Activated CD4-positive, alpha-beta memory T cell treated with anti-CD3 and anti-CD28 coated beads, Interleukin-2, amount 10 ng/mL, durations not matched to agents 7 days and 5 days (primary cell): ENCODE data around the gene TPCN2. TPM values are rescaled to one million over a fixed set of nuclear protein-coding genes. Genes with fewer than 3 reads are reported as not detected.

Source experiments
- CTCF ChIA-PET: fragments of 350-600 bp; sonication (Branson Sonifier 250); formaldehyde crosslinking; loops from one replicate; lab custom pipeline; 2021; ENCODE audit warnings: antibody characterized with exemption, inconsistent platforms; lab: Charles Lee
- POLR2A ChIA-PET: fragments of 350-600 bp; sonication (Branson Sonifier 250); formaldehyde crosslinking; loops from one replicate; lab custom pipeline; 2021; ENCODE audit warnings: antibody characterized with exemption; lab: Charles Lee
- DNase-seq: peaks from one replicate; pipeline ENCODE4 v3.0.0-alpha.2; 2020
- H3K27ac Mint-ChIP-seq: one replicate; pipeline ENCODE4 v1.8.0; 2021; ENCODE audit warnings: mild to moderate bottlenecking, mixed read lengths
- H3K27me3 Mint-ChIP-seq: one replicate; pipeline ENCODE4 v1.8.0; 2021; ENCODE audit warnings: mixed read lengths
- H3K36me3 Mint-ChIP-seq: one replicate; pipeline ENCODE4 v1.8.0; 2021; ENCODE audit warnings: low read depth, mixed read lengths
- H3K4me1 Mint-ChIP-seq: one replicate; pipeline ENCODE4 v1.8.0; 2021; ENCODE audit warnings: mixed read lengths
- H3K4me3 Mint-ChIP-seq: one replicate; pipeline ENCODE4 v1.8.0; 2021; ENCODE audit warnings: mild to moderate bottlenecking, mixed read lengths
- H3K9me3 Mint-ChIP-seq: one replicate; pipeline ENCODE4 v1.8.0; 2021; ENCODE audit warnings: mixed read lengths
- total RNA-seq, 2 experiments: library from RNA; stranded (reverse); gene quantifications; one replicate each; pipeline ENCODE4 v1.2.3, GENCODE V29; 2021

Gene TPCN2
- total RNA-seq, 2 experiments from 2014 or later, result 25.8 to 26.0 TPM

DNA sequence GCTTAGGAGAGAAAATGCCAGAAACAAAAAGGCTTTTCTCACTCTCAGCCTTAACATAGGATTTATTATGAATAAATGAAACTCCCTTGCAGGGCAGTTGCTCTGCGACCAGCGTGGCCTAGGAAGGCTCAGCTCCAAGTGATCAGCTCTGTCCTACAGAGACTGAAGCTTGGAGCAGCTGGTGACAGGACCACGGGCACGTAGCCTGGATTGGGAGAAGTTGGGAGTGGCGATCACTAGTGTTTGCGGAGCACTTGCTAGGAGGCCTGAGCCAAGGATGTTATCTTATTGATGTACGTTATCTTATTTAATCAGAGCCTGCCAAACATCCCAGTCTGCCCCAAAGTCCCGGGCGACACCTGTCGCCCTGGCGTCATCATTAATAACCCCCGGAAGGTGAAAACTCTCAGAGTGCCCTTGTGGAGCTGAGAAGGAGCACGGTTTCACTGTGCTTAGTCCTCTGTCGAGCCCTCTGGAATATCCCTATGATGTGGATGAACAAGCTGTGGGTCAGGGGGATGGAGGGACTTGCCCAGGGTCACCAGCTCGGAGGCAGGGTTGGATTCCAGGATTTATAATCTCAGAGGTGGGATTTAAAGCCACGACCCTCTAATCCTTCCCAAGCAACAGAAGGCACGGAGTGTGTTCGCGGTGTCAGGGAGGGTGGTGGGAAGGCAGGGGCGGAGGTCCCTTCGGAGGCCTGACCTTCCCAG lies 66.2 kb downstream of the TPCN2 start:
- ChIA-PET POLR2A (no interaction called here), CTCF (no interaction called here)
- no peaks in the 10 kb centered on the region for H3K27me3 Mint-ChIP-seq
- no peak for DNase-seq
- no peaks in the 10 kb centered on the region for H3K4me1 Mint-ChIP-seq
- no peak overlapping the region for H3K4me3 Mint-ChIP-seq
- no peak overlapping the region for H3K27ac Mint-ChIP-seq
- H3K9me3 Mint-ChIP-seq, result peaks cover 4% of the 10 kb centered on the region
- no peaks in the 10 kb centered on the region for H3K36me3 Mint-ChIP-seq

DNA sequence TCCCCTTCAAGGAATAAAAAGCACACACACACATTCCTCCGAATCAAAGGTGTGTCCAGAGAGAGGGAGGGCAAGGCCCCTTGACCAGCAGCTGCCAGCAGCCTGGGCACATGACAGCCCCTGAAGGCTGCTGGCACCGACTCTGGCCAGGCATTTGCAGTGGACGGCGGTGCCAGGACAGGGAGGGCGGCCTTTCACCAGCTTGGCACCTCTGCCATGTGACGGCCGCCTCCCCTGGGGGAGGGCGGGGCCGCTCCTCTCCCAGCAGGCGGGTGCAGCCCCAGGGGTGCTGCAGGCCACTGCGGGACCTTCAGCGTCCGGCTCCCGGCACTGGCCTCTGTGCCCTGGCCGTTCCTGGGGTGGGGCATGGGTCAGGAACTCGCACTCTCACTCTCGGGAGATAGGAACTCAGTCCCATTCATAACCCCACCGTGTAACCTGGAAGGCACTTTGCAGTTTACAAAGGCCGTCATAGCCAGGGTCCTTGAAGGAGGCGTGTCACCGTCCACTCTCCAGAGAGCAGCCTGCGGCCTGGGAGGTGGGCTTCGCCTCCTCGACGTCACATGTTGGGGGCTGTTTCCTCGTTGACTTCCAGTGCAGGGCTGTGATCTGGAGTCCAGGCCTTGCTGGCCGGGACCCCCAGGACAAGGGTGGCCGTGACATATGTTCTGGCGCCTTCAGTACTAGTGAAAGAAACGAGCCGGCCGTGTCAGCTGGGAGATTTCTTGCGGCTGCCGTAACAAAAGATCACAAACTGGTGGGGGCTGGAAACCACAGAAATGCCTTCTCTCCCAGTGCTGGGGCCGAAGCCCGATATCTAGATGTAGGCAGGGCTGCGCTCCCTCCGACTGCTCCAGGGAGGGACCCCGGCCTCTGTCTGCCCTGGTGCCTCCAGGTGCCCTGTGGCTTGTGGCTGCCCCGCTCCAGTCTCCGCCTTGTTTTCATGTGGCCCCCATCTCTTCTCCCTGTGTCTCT lies 67.1 kb downstream of the TPCN2 start:
- Mint-ChIP-seq H3K27ac (no peak overlapping the region), H3K4me3 (no peak overlapping the region), H3K27me3 (no peaks in the 10 kb centered on the region), H3K9me3 (no peaks in the 10 kb centered on the region), H3K36me3 (no peaks in the 10 kb centered on the region), H3K4me1 (peaks cover 1% of the 10 kb centered on the region)
- CTCF ChIA-PET, result no interaction called here
- POLR2A ChIA-PET, result no interaction called here
- no peak for DNase-seq

DNA sequence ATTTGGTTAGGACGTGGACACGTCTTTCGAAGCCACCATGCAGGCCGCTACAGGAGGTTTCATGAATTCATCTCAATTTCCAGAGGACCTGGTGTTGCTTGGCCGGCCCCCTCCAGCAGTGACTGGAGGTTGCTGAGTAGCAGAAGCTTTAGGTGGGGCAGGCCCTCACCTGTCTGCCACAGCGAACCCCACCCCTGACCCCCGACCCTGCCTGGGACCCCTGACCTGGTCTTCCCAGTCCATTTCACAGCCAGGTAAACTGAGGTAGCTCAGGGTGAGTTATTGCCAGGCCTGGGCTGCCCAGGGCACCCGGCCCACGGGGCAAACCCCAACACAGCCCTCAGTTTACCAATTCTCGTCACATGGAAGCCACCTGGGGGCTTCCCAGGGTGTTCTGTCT lies 67.9 kb downstream of the TPCN2 start:
- no peak for DNase-seq

DNA sequence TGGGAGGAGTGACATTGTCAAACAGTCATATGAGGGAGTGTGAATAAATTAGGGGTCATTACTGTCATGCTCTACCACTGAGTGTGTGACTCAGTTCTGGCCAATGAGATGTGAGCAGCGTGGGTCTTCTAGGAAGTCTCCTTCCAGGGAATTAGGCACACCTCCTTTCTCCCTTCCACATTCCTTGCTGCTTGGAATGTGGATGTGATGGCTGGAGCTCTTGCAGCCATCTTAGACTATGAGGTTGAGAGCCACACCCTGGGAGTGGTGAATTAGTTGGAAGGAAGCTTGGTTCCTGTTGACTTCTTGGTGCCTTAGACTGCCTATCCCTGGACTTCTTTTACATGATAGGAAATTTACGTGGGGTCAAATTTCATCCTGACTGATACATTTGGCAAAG lies 70.5 kb downstream of the TPCN2 start:
- peaks cover 23% of the 10 kb centered on the region for H3K4me1 Mint-ChIP-seq
- no peak overlapping the region for H3K4me3 Mint-ChIP-seq
- no peak overlapping the region for H3K27ac Mint-ChIP-seq
- H3K27me3 Mint-ChIP-seq, result no peaks in the 10 kb centered on the region
- ChIA-PET POLR2A (no interaction called here), CTCF (no interaction called here)
- H3K36me3 Mint-ChIP-seq, result no peaks in the 10 kb centered on the region
- DNase-seq, result no peak
- no peaks in the 10 kb centered on the region for H3K9me3 Mint-ChIP-seq

More for the DNA sequence above, 67.9 kb downstream of the TPCN2 start:
- Mint-ChIP-seq H3K27me3 (no peaks in the 10 kb centered on the region), H3K4me3 (no peak overlapping the region), H3K27ac (no peak overlapping the region), H3K36me3 (no peaks in the 10 kb centered on the region), H3K4me1 (peaks cover 4% of the 10 kb centered on the region), H3K9me3 (no peaks in the 10 kb centered on the region)
- CTCF ChIA-PET, result no interaction called here
- POLR2A ChIA-PET, result no interaction called here

DNA sequence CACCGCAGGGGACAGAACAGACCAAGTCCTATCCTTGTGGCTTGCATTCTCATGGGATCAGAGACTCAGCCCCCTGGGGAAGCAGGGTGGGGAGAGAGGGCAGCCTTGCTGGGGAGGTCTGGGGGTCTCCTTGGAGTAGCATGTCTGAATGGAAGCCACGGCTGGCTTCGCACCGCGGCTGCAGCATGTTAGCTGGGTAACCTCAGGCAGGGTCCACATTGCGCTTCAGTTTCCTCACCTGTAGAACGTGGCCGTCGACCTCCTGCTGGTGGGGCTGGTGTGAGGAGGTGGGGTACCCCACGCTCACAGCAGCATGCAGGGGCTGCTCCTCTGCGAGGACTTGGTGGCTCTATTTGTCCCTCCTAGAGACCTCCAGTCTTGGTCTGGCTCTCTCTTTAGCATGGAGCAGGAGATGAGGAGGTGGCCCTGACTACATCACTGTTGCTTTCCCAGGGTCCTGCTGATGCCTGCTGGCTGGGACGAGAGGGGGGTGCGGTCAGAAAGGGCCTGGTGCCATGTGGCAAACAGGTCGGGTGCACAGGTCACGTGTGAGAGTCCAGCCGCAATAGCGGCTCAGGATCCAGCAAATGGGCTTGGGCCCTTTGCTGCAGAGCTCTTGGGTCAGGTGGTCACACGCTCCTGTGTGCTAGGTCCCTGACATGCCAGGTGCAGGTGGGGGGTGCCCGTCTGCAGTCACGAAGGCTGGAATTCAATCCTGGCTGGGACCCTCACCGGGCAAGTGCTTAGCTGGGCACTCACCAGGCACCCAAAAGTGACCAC lies 71.6 kb downstream of the TPCN2 start:
- Mint-ChIP-seq H3K4me3 (no peak overlapping the region), H3K4me1 (peaks cover 25% of the 10 kb centered on the region), H3K27me3 (no peaks in the 10 kb centered on the region), H3K27ac (no peak overlapping the region), H3K9me3 (no peaks in the 10 kb centered on the region), H3K36me3 (no peaks in the 10 kb centered on the region)
- CTCF ChIA-PET, result no interaction called here
- POLR2A ChIA-PET, result interaction anchor here (1.3 kb wide), 1 partner anchor 27 kb away, joined by 3 read pairs; no protein-coding TSS in a partner anchor
- DNase-seq, result no peak

DNA sequence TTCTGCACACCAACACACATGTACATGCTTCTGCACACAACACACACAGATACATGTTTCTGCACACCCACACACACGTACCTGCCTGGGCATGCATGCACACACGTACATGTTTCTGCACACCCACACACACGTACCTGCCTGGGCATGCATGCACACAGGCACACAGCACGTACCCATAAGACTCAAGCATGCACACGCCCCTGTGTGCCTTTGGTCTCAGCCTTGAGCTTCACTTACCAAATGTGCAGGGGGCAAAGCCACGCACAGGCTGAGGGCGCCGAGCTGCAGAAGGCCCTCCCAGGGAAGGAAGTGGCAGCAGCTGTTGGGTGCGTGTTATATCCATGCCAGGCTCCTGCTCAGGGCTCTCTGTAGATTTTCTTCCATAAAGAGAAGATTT lies 72.3 kb downstream of the TPCN2 start:
- ChIA-PET POLR2A (interaction anchor here (1.3 kb wide), 1 partner anchor 28 kb away, joined by 3 read pairs; no protein-coding TSS in a partner anchor), CTCF (no interaction called here)
- Mint-ChIP-seq H3K9me3 (no peaks in the 10 kb centered on the region), H3K27me3 (no peaks in the 10 kb centered on the region), H3K4me3 (no peak overlapping the region), H3K36me3 (no peaks in the 10 kb centered on the region), H3K27ac (no peak overlapping the region), H3K4me1 (peaks cover 25% of the 10 kb centered on the region)
- DNase-seq, result no peak

DNA sequence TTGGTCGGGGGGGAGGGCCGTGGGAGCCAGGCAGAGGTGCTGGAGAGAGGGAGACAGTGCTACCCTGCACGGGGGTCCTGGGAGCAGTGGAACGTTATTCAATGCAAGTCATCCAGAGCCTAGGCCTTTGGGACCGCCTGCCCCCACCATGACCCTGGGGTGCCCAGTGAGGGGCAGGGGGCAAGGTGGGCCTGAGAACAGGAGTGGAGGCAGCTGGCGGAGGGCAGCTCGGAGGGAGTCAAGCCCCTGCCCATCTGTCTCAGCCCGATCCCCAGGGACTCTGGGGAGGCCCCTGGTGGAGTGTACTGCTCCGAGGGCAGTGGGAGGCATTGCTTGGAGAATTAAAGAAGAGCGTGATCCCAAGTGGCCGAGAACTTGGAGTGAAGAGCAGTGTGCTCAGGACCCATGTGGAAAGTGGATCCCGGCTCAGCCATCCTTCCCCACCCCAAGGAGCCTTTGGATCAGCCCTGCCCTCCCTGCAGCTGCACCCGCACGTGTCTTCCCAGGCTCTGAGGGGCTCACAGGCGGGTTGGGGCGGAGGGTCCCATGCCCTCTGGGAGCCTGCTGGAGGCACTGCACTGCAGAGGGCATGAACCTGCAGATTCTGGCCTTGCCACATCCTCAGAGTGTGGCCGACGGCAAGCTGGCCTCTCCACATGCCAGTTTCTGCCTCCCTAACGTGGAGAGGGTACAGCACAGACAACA lies 73.0 kb downstream of the TPCN2 start:
- Mint-ChIP-seq H3K27ac (no peak overlapping the region), H3K27me3 (no peaks in the 10 kb centered on the region), H3K4me1 (peaks cover 25% of the 10 kb centered on the region), H3K4me3 (no peak overlapping the region), H3K36me3 (no peaks in the 10 kb centered on the region), H3K9me3 (no peaks in the 10 kb centered on the region)
- ChIA-PET POLR2A (interaction anchor here (1.3 kb wide), 1 partner anchor 29 kb away, joined by 3 read pairs; no protein-coding TSS in a partner anchor), CTCF (no interaction called here)
- DNase-seq, result no peak

DNA sequence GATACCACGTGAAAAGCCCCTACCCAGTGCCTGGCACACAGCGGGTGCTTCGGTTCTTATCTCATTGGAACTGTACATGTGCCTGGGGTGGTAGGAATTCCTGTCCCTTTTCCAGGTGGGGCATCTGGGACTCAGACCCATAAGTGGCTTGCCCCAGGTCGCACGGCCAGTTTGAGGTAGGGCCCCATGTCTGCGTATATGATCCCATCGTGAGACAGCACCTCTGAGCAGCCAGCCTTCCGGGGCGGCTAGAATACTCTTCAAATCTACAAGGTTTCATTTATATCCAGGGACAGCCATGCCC lies 73.5 kb downstream of the TPCN2 start:
- POLR2A ChIA-PET, result no interaction called here
- no peak for DNase-seq
- Mint-ChIP-seq H3K36me3 (no peaks in the 10 kb centered on the region), H3K4me3 (no peak overlapping the region), H3K27ac (no peak overlapping the region), H3K9me3 (no peaks in the 10 kb centered on the region), H3K27me3 (no peaks in the 10 kb centered on the region), H3K4me1 (peaks cover 25% of the 10 kb centered on the region)
- CTCF ChIA-PET, result no interaction called here

DNA sequence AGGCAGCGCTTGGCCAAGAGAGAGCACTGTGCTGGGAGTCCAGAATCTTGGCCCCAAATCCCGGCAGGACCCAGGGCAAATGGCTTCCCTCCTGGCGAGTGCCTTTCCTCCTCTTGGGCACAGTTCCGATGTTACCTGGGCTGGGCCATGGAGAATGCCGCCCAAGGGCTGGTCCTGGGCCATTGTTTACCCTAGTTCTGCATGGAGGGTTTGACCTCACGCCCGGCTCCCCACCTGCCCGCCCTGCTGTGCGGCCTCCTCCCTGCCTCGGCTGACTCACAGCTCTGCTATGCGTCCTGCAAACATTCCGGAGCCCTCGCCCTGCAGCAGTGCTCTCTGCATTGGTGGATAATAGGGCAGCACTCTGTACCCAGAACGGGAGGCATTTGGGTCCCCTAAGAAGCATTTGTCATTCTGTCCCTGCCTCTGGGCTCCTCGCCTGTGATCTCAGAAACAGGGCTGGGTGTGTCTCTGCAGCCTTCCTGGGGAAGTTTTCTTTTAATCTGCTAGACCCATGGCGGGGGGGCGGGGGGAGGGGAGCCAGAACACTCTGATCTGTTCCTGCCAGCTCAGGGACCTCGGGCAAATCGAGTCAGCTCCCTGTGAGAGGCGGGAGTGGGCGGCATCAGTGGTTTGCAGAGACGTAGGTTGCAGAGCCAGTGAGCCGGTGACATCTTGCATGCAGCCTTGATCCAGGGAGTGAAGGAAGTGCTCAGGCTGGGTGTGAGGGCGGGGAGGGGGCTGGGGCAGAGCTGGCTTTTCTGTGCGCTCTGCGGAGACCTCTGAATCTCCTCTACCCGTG lies 74.1 kb downstream of the TPCN2 start:
- ChIA-PET POLR2A (no interaction called here), CTCF (no interaction called here)
- peak overlapping the region; percentile 27 for H3K4me3 Mint-ChIP-seq
- peaks cover 25% of the 10 kb centered on the region for H3K4me1 Mint-ChIP-seq
- H3K27ac Mint-ChIP-seq, result peak overlapping the region; percentile 63
- H3K9me3 Mint-ChIP-seq, result no peaks in the 10 kb centered on the region
- DNase-seq, result peak; percentile 37
- no peaks in the 10 kb centered on the region for H3K36me3 Mint-ChIP-seq
- H3K27me3 Mint-ChIP-seq, result no peaks in the 10 kb centered on the region

DNA sequence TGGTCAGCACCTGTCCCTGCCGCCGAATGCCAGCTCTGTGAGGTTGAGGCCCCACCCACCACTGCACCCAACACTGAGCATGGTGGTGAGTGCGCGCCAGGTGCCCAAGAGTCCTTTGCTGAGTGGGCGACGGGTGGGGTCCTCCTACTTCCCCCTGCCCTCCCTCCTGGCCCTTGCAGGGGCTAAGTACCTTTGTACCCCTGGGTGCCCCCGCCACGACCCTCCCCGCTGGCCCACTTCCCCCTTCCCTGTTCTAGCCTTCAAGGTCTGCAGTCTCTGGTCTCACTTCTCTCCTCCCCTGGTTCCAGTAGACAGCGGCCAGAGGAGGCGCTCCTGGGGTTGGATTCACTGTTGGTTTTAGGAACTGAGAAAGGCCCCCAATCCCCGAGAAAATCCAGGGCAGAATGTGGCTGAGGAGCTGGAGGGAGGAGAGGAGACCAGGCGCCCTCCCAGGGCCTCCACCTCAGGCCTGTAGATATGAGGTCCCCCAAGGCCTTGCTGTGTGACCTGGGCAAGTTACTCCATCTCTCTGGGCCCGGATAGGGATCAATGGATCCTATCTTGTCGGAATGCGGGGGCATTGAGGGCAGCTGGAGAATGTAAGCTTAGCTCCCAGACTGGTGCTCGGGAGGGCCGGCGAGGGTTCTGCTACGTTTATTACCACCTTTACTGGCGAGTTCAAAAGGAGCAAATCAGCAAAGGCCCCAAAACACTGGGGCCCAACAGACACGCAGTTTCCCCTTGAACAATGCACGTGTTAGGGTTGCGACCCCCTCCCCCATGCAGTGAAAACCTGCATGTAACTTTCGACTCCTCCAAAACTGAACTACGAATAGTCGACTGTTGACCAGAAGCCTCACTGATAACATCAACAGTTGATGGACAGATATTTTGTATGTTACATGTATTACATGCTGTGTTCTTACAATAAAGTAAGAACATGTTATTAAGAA lies 75.1 kb downstream of the TPCN2 start:
- H3K27me3 Mint-ChIP-seq, result no peaks in the 10 kb centered on the region
- H3K27ac Mint-ChIP-seq, result no peak overlapping the region
- peaks cover under 1% of the 10 kb centered on the region for H3K9me3 Mint-ChIP-seq
- H3K4me1 Mint-ChIP-seq, result peaks cover 25% of the 10 kb centered on the region
- POLR2A ChIA-PET, result no interaction called here
- DNase-seq, result no peak
- no peaks in the 10 kb centered on the region for H3K36me3 Mint-ChIP-seq
- H3K4me3 Mint-ChIP-seq, result no peak overlapping the region
- CTCF ChIA-PET, result no interaction called here

DNA sequence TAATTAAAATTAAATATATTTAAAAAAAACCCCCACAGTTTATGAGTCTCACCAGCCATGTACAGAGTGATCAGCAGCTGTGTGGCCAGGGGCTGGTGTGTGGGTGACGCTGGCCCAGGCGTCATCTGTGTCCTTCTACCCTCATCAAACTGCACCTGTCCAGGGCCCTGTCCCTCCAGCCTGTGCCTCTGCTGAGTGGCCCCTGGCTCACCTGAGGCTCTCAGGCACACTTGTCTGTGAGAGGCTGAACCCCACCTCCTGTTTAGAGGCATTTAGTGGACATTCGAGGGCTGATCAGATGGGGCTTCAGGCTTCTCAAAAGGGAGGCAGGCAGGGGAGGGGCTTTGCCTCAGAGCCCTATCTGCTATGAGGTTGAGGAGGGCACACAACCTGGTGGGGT lies 77.1 kb downstream of the TPCN2 start:
- POLR2A ChIA-PET, result no interaction called here

More for the DNA sequence above, 77.1 kb downstream of the TPCN2 start:
- CTCF ChIA-PET, result no interaction called here
- H3K36me3 Mint-ChIP-seq, result no peaks in the 10 kb centered on the region
- peaks cover 4% of the 10 kb centered on the region for H3K9me3 Mint-ChIP-seq
- H3K4me1 Mint-ChIP-seq, result peaks cover 24% of the 10 kb centered on the region
- no peaks in the 10 kb centered on the region for H3K27me3 Mint-ChIP-seq
- H3K27ac Mint-ChIP-seq, result no peak overlapping the region
- H3K4me3 Mint-ChIP-seq, result no peak overlapping the region
- no peak for DNase-seq
